Measurements from ENCODE around the gene ZSCAN31. TPM values are rescaled to one million over a fixed set of nuclear protein-coding genes. Genes with fewer than 3 reads are reported as not detected.
A peak's percentile ranks its signal among the peaks of the same experiment; 100 is the strongest.

The ZSCAN31 gene
- total and polyA plus RNA-seq, 10 donors = 1.2 to 13.7 (median 3.9) TPM

DNA sequence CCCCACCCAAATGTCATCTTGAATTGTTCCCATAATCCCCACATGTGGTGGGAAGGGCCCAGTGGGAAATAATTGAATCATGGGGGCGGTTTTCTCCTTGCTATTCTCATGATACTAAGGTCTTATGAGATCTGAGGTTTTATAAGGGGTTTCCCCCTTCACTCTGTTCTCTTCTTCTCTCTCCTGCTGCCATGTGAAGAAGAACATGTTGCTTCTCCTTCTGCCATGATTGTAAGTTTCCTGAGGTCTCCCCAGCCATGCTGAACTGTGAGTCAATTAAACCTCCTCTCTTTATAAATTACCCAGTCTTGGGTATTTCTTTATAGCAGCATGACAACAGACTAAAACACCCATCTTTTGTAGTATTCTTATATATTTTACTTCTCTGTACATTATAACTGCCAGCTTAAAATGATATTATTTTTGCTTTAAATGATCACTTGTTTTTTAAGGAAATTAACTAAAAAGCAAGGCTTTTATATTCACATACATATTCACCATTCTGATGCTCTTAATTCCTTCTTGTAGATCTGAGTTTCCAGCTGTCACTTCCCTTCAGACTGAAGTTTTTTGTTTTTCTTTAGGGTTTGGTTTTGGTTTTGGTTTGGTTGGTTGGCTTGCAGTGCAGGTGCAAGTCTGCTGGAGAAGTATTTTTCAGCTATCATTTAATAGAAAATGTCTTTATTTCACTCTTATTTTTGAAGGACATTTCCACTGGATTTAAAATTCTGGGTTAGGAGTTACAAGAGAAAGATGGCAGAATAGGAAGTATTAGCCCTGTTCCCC lies 4.6 kb upstream of the ZSCAN31 start:
- Histone ChIP-seq H3K27me3 (replicated peaks in 1 of 7) (no peaks in the 10 kb centered on the region), H3K9me3 (peaks cover 0 to 22% (median 14%) of the 10 kb centered on the region in 8 donors), H3K27ac (no peak overlapping the region), H3K4me1 (peaks cover 8 to 14% (median 11%) of the 10 kb centered on the region in 6 donors), H3K4me3 (no peak overlapping the region), H3K36me3 (no peaks in the 10 kb centered on the region)
- no peak for DNase-seq
- intact Hi-C loops (cut with DNase I; ENCODE audit: low total_unique reads) = no loop called here
- TF ChIP-seq, protein P1, sequence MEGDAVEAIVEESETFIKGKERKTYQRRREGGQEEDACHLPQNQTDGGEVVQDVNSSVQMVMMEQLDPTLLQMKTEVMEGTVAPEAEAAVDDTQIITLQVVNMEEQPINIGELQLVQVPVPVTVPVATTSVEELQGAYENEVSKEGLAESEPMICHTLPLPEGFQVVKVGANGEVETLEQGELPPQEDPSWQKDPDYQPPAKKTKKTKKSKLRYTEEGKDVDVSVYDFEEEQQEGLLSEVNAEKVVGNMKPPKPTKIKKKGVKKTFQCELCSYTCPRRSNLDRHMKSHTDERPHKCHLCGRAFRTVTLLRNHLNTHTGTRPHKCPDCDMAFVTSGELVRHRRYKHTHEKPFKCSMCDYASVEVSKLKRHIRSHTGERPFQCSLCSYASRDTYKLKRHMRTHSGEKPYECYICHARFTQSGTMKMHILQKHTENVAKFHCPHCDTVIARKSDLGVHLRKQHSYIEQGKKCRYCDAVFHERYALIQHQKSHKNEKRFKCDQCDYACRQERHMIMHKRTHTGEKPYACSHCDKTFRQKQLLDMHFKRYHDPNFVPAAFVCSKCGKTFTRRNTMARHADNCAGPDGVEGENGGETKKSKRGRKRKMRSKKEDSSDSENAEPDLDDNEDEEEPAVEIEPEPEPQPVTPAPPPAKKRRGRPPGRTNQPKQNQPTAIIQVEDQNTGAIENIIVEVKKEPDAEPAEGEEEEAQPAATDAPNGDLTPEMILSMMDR (IDR thresholded peaks at IDR 0.05 in 8 of 11, conservative IDR thresholded peaks at IDR 0.05 in 3 of 11) = no peak
- no peak for TF ChIP-seq POLR2A (IDR thresholded peaks at IDR 0.05)
- TF ChIP-seq POLR2AphosphoS5 (IDR thresholded peaks at IDR 0.05) = no peak
- WGBS, 5 donors = 69 to 83% (median 71%) methylated on average over 1 of the region's 1 CpG

DNA sequence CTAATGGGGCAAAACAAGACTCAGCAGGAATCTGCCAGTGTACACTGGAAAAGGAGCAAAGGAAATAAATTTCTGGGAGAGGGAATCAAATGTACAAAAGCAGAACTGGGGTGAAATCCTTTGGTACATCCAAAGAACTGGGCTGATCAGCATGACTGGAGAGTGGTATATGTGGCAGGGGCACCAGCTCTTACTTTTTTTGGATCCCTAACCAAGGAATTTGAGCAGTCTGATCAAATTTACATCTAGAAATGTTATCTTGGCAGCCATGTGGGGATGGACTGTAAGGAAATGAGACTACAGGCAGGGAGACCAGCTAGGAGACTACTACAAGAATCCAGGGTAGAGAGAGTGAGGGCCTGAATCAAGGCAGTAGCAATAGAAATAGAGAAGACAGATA lies 1.2 kb upstream of the ZSCAN31 start:
- DNase-seq = no peak
- Histone ChIP-seq H3K27ac (peak overlapping the region in 7 of 8 donors; percentile 92 to 97 (median 95)), H3K27me3 (replicated peaks in 1 of 7) (no peaks in the 10 kb centered on the region), H3K4me3 (peak overlapping the region in 2 of 8 donors; percentile 54 to 73), H3K9me3 (peaks cover 0 to 22% (median 14%) of the 10 kb centered on the region in 8 donors), H3K36me3 (no peaks in the 10 kb centered on the region), H3K4me1 (peaks cover 15 to 28% (median 18%) of the 10 kb centered on the region in 6 donors)
- intact Hi-C loops (cut with DNase I; ENCODE audit: low total_unique reads) = no loop called here
- TF ChIP-seq POLR2A (IDR thresholded peaks at IDR 0.05) = no peak
- TF ChIP-seq, protein P1 (IDR thresholded peaks at IDR 0.05 in 8 of 11, conservative IDR thresholded peaks at IDR 0.05 in 3 of 11) = no peak
- TF ChIP-seq POLR2AphosphoS5 (IDR thresholded peaks at IDR 0.05) = no peak

DNA sequence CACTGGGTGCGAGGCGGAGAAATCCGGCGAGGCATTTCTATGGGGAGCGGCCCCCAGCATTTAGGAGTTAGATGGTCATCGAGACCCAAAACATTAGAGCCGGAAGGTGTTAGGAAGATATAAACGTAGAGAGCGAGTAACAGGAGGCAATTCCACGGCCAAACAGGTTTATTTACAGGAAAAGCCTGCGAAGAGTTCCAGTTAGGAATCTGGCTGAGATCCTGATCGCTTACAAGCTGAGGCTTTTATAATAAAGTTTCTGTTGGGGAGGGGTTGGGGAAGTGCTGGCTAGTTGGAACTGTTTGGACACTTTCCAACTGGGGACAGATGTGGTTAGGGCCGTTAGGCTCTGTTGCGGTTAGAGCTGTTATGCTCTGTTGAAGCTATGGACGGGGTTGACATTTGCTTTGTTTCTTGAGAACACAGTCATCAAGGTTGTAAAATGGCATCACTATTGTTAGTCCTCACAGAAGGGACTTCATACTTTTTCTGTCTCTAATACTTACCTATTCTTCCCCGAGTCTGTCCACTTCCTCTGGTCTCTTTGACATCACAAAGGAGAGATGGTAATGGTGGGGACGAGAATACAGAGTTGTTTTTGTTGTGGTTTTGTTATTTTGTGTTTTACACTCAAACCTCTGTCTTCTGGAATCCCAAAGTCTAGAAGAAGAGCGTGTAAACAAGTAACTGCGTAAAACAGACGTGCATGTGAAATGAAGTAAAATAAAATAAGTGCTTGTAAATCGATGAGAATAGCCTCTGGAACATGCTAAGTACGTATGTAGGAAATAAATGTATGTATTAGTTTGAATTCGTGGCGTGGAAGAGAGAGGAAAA lies 554 bp upstream of the ZSCAN31 start:
- H3K27me3 ChIP-seq (replicated peaks in 1 of 7) = no peaks in the 10 kb centered on the region
- H3K4me3 ChIP-seq = peak overlapping the region; percentile 48 to 73 (median 61)
- peaks cover 0 to 20% (median 14%) of the 10 kb centered on the region in 8 donors for H3K9me3 ChIP-seq
- TF ChIP-seq POLR2A (IDR thresholded peaks at IDR 0.05) (no peak), POLR2AphosphoS5 (IDR thresholded peaks at IDR 0.05) (no peak)
- TF ChIP-seq, protein P1 (IDR thresholded peaks at IDR 0.05 in 8 of 11, conservative IDR thresholded peaks at IDR 0.05 in 3 of 11) = no peak
- 11 to 13% (median 12%) methylated on average over 24 of the region's 24 CpGs for WGBS, 5 donors
- H3K27ac ChIP-seq = peak overlapping the region; percentile 92 to 97 (median 95)
- H3K36me3 ChIP-seq = no peaks in the 10 kb centered on the region
- H3K4me1 ChIP-seq = peaks cover 15 to 28% (median 18%) of the 10 kb centered on the region in 6 donors
- DNase-seq = no peak
- intact Hi-C loops (cut with DNase I; ENCODE audit: low total_unique reads) = no loop called here
